ENCODE measurements around the gene FARSA. TPM values are rescaled to one million over a fixed set of nuclear protein-coding genes. Genes with fewer than 3 reads are reported as not detected.
A peak's percentile ranks its signal among the peaks of the same experiment; 100 is the strongest.
"Not testable (repeated sequence)": the region's sequence is repeated elsewhere in the genome, so short reads cannot be mapped to it uniquely, and the experiment has no call there.

Gene FARSA
- total and polyA plus RNA-seq, 9 donors, result 32.5 to 48.8 (median 44.4) TPM

DNA sequence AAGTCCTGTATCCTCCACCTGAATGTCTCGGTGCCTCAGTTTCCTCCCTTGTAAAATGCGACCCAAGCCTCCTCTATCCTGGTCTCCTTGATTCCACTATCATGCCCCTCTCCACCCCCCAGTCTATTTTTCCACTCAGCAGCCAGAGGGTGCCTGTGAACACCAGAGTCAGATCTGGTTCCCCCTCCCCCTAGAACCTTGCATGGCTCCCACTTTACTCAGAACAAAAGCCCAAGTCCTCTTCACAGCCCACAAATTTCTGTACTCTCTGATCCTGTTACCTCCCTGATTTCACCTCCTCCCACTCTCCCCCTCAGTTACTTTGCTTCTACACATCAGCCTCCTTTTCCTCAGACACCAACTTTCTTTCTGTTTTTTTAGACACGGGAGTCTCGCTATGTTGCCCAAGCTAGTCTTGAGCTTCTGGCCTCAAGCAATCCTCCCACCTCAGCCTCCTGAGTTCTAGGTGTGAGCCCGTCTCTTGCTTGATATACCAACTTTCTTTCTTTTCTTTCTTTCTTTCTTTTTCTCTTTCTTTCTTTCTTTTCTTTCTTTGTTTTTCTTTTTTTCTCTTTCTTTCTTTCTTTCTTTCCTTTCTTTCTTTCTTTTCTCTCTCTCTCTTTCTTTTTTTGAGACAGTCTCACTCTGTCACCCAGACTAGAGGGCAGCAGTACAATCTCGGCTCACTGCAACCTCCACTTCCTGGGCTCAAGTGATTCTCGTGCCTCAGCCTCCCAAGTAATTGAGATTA is 36.7 kb upstream of the FARSA start:
- Histone ChIP-seq H3K4me3 (ENCODE audit: low read length) (no peak overlapping the region), H3K27me3 (ENCODE audit: control insufficient read depth, insufficient read depth, low read length) (no peaks in the 10 kb centered on the region), H3K36me3 (ENCODE audit: control insufficient read depth, insufficient read depth, low read length) (no peaks in the 10 kb centered on the region), H3K4me1 (ENCODE audit: control insufficient read depth, insufficient read depth, low read length) (peaks cover 25% of the 10 kb centered on the region), H3K9me3 (replicated peaks; ENCODE audit: control insufficient read depth, low read depth, low read length) (no peaks in the 10 kb centered on the region), H3K27ac (ENCODE audit: low read length) (no peak overlapping the region)
- DNase-seq, result no peak
- WGBS (ENCODE audit: insufficient coverage), result 86% methylated on average over 7 of the region's 7 CpGs

DNA sequence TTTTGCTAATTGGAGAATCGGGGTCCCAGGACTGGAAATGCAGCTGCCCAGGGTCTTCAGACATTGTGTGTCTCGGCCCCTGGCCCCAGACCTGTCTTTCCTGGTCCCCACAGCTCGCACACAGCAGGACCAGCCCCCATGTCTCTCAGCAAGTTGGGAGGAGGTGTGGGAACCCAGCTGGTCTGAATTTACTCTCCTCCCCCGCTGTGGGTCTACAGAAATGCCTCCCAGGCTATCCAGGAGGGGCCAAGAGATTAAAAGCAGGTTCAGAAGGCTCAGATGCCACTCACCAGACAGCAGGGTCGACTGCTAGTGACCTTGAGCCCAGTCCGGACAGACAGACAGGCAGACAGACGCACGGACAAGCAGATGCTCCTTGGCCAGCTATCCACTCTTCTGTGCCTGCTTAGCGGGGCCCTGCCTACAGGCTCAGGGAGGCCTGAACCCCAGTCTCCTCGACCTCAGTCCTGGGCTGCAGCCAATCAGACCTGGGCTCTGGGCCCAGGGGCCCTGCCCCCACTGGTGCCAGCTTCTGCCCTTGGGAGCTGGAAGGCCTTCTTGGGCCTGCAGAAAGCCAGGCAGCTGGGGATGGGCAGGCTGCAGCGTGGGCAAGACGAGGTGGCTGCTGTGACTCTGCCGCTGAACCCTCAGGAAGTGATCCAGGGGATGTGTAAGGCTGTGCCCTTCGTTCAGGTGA is 35.9 kb upstream of the FARSA start, which contains the start of gene DAND5:
Gene DAND5, plus strand, starts transcription at position 285 of the 697 bp plus-strand sequence. Its CDS starts 85 bp downstream, at position 370.
- no peak for DNase-seq
- Histone ChIP-seq H3K27ac (ENCODE audit: low read length) (no peak within 1 kb of the TSS), H3K36me3 (ENCODE audit: control insufficient read depth, insufficient read depth, low read length) (no peaks in the 10 kb centered on the region), H3K27me3 (ENCODE audit: control insufficient read depth, insufficient read depth, low read length) (no peaks in the 10 kb centered on the region), H3K4me3 (ENCODE audit: low read length) (no peak within 1 kb of the TSS), H3K9me3 (replicated peaks; ENCODE audit: control insufficient read depth, low read depth, low read length) (no peaks in the 10 kb centered on the region), H3K4me1 (ENCODE audit: control insufficient read depth, insufficient read depth, low read length) (peaks cover 20% of the 10 kb centered on the region)
- WGBS (ENCODE audit: insufficient coverage), result 29% methylated on average over 10 of the region's 14 CpGs

DNA sequence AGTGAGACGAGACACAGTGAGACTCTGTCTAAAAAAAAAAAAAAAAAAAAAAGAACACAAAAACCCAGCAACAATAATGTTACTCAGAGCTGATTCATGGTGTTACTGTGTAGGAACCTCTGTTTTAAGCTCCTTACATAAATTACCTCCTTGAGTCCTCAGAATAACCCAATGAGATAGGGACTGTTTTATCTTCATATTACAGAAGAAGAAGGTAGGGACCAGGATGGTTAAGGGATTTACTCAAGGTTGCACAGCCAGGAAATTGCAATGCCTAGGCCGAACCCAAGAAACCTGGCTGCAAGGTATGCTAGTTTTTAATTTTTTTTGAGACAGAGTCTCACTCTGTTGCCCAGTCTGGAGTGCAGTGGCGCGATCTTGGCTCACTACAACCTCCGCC is 34.4 kb upstream of the FARSA start:
- Histone ChIP-seq H3K9me3 (replicated peaks; ENCODE audit: control insufficient read depth, low read depth, low read length) (no peaks in the 10 kb centered on the region), H3K4me3 (ENCODE audit: low read length) (no peak overlapping the region), H3K27ac (ENCODE audit: low read length) (no peak overlapping the region), H3K4me1 (ENCODE audit: control insufficient read depth, insufficient read depth, low read length) (peaks cover 18% of the 10 kb centered on the region), H3K27me3 (ENCODE audit: control insufficient read depth, insufficient read depth, low read length) (no peaks in the 10 kb centered on the region), H3K36me3 (ENCODE audit: control insufficient read depth, insufficient read depth, low read length) (no peaks in the 10 kb centered on the region)
- DNase-seq, result no peak
- WGBS (ENCODE audit: insufficient coverage), result 96% methylated on average over 4 of the region's 5 CpGs

DNA sequence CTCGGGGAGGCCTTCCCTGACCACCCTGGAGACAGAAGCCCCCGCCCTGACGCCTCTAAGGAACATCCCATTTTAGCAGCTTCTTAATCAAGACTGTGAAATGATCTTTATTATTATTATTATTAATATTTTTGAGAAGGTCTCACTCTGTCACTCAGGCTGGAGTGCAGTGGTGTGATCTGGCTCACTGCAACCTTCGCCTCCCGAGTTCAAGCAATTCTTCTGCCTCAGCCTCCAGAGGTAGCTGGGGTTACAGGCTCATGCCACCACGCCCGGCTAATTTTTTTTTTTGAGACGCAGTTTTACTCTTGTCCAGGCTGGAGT is 32.3 kb upstream of the FARSA start:
- Histone ChIP-seq H3K4me1 (ENCODE audit: control insufficient read depth, insufficient read depth, low read length) (peaks cover 18% of the 10 kb centered on the region), H3K27me3 (ENCODE audit: control insufficient read depth, insufficient read depth, low read length) (no peaks in the 10 kb centered on the region), H3K9me3 (replicated peaks; ENCODE audit: control insufficient read depth, low read depth, low read length) (no peaks in the 10 kb centered on the region), H3K36me3 (ENCODE audit: control insufficient read depth, insufficient read depth, low read length) (no peaks in the 10 kb centered on the region), H3K27ac (ENCODE audit: low read length) (no peak overlapping the region), H3K4me3 (ENCODE audit: low read length) (no peak overlapping the region)
- 78% methylated on average over 2 of the region's 8 CpGs for WGBS (ENCODE audit: insufficient coverage)
- DNase-seq, result no peak

- Histone ChIP-seq H3K9me3 (replicated peaks; ENCODE audit: control insufficient read depth, low read depth, low read length) (no peaks in the 10 kb centered on the region), H3K4me1 (ENCODE audit: control insufficient read depth, insufficient read depth, low read length) (peaks cover 18% of the 10 kb centered on the region), H3K27me3 (ENCODE audit: control insufficient read depth, insufficient read depth, low read length) (no peaks in the 10 kb centered on the region), H3K27ac (ENCODE audit: low read length) (no peak overlapping the region), H3K36me3 (ENCODE audit: control insufficient read depth, insufficient read depth, low read length) (no peaks in the 10 kb centered on the region), H3K4me3 (ENCODE audit: low read length) (peak overlapping the region; percentile 48)
- DNase-seq, result peak; percentile 79
- 1% methylated on average over 33 of the region's 34 CpGs for WGBS (ENCODE audit: insufficient coverage)
Measured at GRCh38 chr19:12965017-12965811, 31.7 kb upstream of the FARSA start.

GRCh38 chr19:12959481-12959880 is 26.0 kb upstream of the FARSA start:
- Histone ChIP-seq H3K9me3 (replicated peaks; ENCODE audit: control insufficient read depth, low read depth, low read length) (no peaks in the 10 kb centered on the region), H3K4me1 (ENCODE audit: control insufficient read depth, insufficient read depth, low read length) (peaks cover 22% of the 10 kb centered on the region), H3K4me3 (ENCODE audit: low read length) (no peak overlapping the region), H3K36me3 (ENCODE audit: control insufficient read depth, insufficient read depth, low read length) (peaks cover 9% of the 10 kb centered on the region), H3K27me3 (ENCODE audit: control insufficient read depth, insufficient read depth, low read length) (no peaks in the 10 kb centered on the region), H3K27ac (ENCODE audit: low read length) (no peak overlapping the region)
- no peak for DNase-seq
- WGBS (ENCODE audit: insufficient coverage), result 77% methylated on average over 2 of the region's 6 CpGs

DNA sequence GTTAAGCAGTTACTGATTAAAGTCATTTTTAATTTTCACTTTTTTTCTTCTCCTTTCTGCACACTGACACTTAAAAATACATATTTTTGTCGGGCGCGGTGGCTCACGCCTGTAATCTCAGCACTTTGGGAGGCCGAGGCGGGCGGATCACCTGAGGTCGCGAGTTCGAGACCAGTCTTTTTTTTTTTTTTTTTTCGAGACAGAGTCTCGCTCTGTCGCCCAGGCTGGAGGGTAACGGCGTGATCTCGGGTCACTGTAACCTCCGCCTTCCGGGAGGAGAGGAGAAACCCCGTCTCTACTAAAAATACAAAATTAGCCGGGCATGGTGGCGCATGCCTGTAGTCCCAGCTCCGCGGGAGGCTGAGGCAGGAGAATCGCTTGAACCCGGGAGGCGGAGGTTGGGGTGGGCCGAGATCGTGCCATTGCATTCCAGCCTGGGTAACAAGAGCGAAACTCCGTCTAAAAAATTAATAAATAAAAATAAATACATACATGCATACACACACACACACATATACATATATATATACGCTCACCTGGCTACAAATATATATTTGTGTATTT is 24.0 kb upstream of the FARSA start:
- Histone ChIP-seq H3K36me3 (ENCODE audit: control insufficient read depth, insufficient read depth, low read length) (peaks cover 23% of the 10 kb centered on the region), H3K27ac (ENCODE audit: low read length) (peak overlapping the region; percentile 93), H3K4me1 (ENCODE audit: control insufficient read depth, insufficient read depth, low read length) (peaks cover 42% of the 10 kb centered on the region), H3K4me3 (ENCODE audit: low read length) (peak overlapping the region; percentile 67)
- not testable (repeated sequence) for H3K27me3 ChIP-seq (ENCODE audit: control insufficient read depth, insufficient read depth, low read length); DNase-seq; H3K9me3 ChIP-seq (replicated peaks; ENCODE audit: control insufficient read depth, low read depth, low read length)
- WGBS (ENCODE audit: insufficient coverage), result 3% methylated on average over 6 of the region's 31 CpGs

DNA sequence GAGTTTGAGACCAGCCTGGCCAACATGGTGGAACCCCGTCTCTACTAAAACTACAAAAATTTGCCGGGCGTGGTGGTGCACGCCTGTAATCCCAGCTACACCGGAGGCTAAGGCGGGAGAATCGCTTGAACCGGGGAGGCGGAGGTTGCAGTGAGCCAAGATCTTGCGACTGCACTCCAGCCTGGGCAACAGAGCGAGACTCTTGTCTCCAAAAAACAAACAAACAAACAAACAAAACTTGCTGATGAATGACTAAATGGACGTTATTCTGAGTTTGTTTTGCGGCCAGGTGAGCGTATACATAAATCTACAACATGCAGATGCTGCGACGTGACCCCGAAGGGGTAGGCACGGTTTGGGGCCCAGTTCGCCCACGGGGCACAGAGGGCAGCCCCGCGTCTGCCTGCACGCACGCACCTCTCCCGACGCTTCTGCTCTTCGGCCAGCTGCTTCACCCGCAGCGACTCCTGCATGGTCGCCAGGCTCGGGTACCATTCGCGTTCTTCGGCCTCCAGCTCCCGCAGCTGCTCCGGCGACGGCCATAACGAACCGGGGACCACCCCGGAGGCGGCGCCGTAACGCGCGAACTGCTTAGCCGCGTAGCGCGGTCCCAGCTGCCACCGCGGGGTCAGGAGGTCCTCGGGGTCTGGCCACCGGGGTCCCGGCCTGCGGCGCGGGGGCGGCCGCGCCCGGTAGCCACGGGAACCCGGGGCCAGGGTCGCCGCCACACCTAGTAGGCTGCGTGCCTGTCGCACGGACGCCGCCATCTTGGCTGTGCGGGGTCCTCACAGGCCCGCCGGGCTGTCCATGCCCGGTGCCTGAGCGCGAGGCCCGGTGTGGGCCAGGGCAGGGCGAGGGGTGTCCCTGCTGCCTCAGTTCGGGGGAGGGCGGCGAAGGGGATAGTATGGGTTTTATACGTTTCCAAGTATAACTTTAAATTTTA is 23.2 kb upstream of the FARSA start, which contains the start of gene GADD45GIP1:
Gene GADD45GIP1, minus strand, starts transcription at position 778 of the 943 bp plus-strand sequence. Its CDS starts 11 bp downstream, at position 767.
- WGBS (ENCODE audit: insufficient coverage), result 3% methylated on average over 67 of the region's 84 CpGs

GRCh38 chr19:12955996-12956395 is 22.5 kb upstream of the FARSA start:
- H3K4me1 ChIP-seq (ENCODE audit: control insufficient read depth, insufficient read depth, low read length), result peaks cover 56% of the 10 kb centered on the region
- peak overlapping the region; percentile 56 for H3K27ac ChIP-seq (ENCODE audit: low read length)
- 53% methylated on average over 10 of the region's 12 CpGs for WGBS (ENCODE audit: insufficient coverage)

More for the DNA sequence above, 23.2 kb upstream of the FARSA start, which contains the start of gene GADD45GIP1:
- peak within 1 kb of the TSS; percentile 67 for H3K4me3 ChIP-seq (ENCODE audit: low read length)
- H3K27me3 ChIP-seq (ENCODE audit: control insufficient read depth, insufficient read depth, low read length), result no peaks in the 10 kb centered on the region
- peak within 1 kb of the TSS; percentile 93 for H3K27ac ChIP-seq (ENCODE audit: low read length)
- peaks cover 50% of the 10 kb centered on the region for H3K4me1 ChIP-seq (ENCODE audit: control insufficient read depth, insufficient read depth, low read length)
- H3K36me3 ChIP-seq (ENCODE audit: control insufficient read depth, insufficient read depth, low read length), result peaks cover 31% of the 10 kb centered on the region
- no peaks in the 10 kb centered on the region for H3K9me3 ChIP-seq (replicated peaks; ENCODE audit: control insufficient read depth, low read depth, low read length)
- peak; percentile 85 for DNase-seq

More at GRCh38 chr19:12955996-12956395, 22.5 kb upstream of the FARSA start:
- no peak for DNase-seq
- Histone ChIP-seq H3K4me3 (ENCODE audit: low read length) (peak overlapping the region; percentile 67), H3K9me3 (replicated peaks; ENCODE audit: control insufficient read depth, low read depth, low read length) (no peaks in the 10 kb centered on the region), H3K36me3 (ENCODE audit: control insufficient read depth, insufficient read depth, low read length) (peaks cover 38% of the 10 kb centered on the region), H3K27me3 (ENCODE audit: control insufficient read depth, insufficient read depth, low read length) (no peaks in the 10 kb centered on the region)
